ENCODE measurements around the gene THADA. TPM values are rescaled to one million over a fixed set of nuclear protein-coding genes. Genes with fewer than 3 reads are reported as not detected.

THADA gene
- total and polyA plus RNA-seq, 12 donors, result 7.5 to 18.0 (median 15.2) TPM

- ATAC-seq (no peak), DNase-seq (no peak)
- H3K4me1 ChIP-seq, result peaks cover 0 to 48% (median 28%) of the 10 kb centered on the region in 9 donors
- no peak overlapping the region for H3K4me3 ChIP-seq
- peaks cover 0 to 9% (median 0%) of the 10 kb centered on the region in 11 donors for H3K9me3 ChIP-seq
- no peak for TF ChIP-seq CTCF (IDR thresholded peaks at IDR 0.05)
- intact Hi-C loops (cut with DNase I), result no loop called here
- peaks cover 0 to 16% (median 0%) of the 10 kb centered on the region in 9 donors for H3K36me3 ChIP-seq
- H3K27me3 ChIP-seq, result no peaks in the 10 kb centered on the region
- H3K27ac ChIP-seq, result peak overlapping the region in 1 of 10 donors; percentile 3
Measured at GRCh38 chr2:43522177-43522576, 73.7 kb downstream of the THADA start.

- 91 to 93% methylated on average over 2 of the region's 2 CpGs for WGBS, 2 donors
- no peak for DNase-seq
- intact Hi-C loops (cut with DNase I), result no loop called here
- Histone ChIP-seq H3K4me1 (peaks cover 0 to 48% (median 34%) of the 10 kb centered on the region in 9 donors), H3K4me3 (no peak overlapping the region), H3K27ac (peak overlapping the region in 1 of 10 donors; percentile 3), H3K36me3 (peaks cover 0 to 16% (median 0%) of the 10 kb centered on the region in 9 donors), H3K27me3 (no peaks in the 10 kb centered on the region), H3K9me3 (peaks cover 0 to 9% (median 0%) of the 10 kb centered on the region in 11 donors)
- ATAC-seq, result no peak
- no peak for TF ChIP-seq CTCF (IDR thresholded peaks at IDR 0.05)
Measured at GRCh38 chr2:43521568-43521967, 74.3 kb downstream of the THADA start.

- TF ChIP-seq CTCF (IDR thresholded peaks at IDR 0.05), result no peak
- intact Hi-C loops (cut with DNase I), result no loop called here
- Histone ChIP-seq H3K4me1 (peaks cover 3 to 51% (median 41%) of the 10 kb centered on the region in 9 donors), H3K4me3 (no peak overlapping the region), H3K9me3 (peaks cover 0 to 9% (median 0%) of the 10 kb centered on the region in 11 donors), H3K27me3 (no peaks in the 10 kb centered on the region), H3K36me3 (peaks cover 0 to 12% (median 0%) of the 10 kb centered on the region in 9 donors), H3K27ac (peak overlapping the region in 1 of 10 donors; percentile 3)
- 92 to 98% methylated on average over 2 of the region's 2 CpGs for WGBS, 2 donors
- no peak for DNase-seq
- no peak for ATAC-seq
Measured at GRCh38 chr2:43520919-43521318, 74.9 kb downstream of the THADA start.

- intact Hi-C loops (cut with DNase I), result no loop called here
- no peaks in the 10 kb centered on the region for H3K9me3 ChIP-seq
- peaks cover 0 to under 1% (median 0%) of the 10 kb centered on the region in 9 donors for H3K36me3 ChIP-seq
- DNase-seq, result no peak
- peaks cover 3 to 57% (median 47%) of the 10 kb centered on the region in 9 donors for H3K4me1 ChIP-seq
- no peaks in the 10 kb centered on the region for H3K27me3 ChIP-seq
- H3K27ac ChIP-seq, result peak overlapping the region in 9 of 10 donors; percentile 27 to 81 (median 59)
- WGBS, 2 donors, result 50 to 52% methylated on average over 2 of the region's 2 CpGs
- TF ChIP-seq CTCF (IDR thresholded peaks at IDR 0.05), result no peak
- H3K4me3 ChIP-seq, result no peak overlapping the region
- peak in 7 of 8 donors; percentile 51 to 77 (median 56) for ATAC-seq
Measured at GRCh38 chr2:43519643-43520221, 76.1 kb downstream of the THADA start.

All from heart right ventricle (tissue), 16 donors.